GM21529 (cell line): ENCODE data around the gene GPM6B.
A peak's percentile ranks its signal among the peaks of the same experiment; 100 is the strongest.

Experiments used
- ATAC-seq: cut with Tn5 transposase; IDR thresholded peaks from one replicate; pipeline ENCODE4 v1.9.1; 2021; ENCODE audit not compliant: unreplicated experiment

The GPM6B gene

GRCh38 chrX:13770013-13770535, 46.8 kb downstream of the GPM6B start:
- no peak for ATAC-seq

GRCh38 chrX:13768939-13769338, 48.0 kb downstream of the GPM6B start:
- ATAC-seq = no peak

GRCh38 chrX:13764765-13765164, 52.1 kb downstream of the GPM6B start:
- no peak for ATAC-seq

- no peak for ATAC-seq
Observed at GRCh38 chrX:13764281-13764680, 52.6 kb downstream of the GPM6B start.

GRCh38 chrX:13763489-13763888, 53.4 kb downstream of the GPM6B start:
- no peak for ATAC-seq

- ATAC-seq = peak; percentile 73
Observed at GRCh38 chrX:13761606-13762414, 55.1 kb downstream of the GPM6B start.

GRCh38 chrX:13760426-13760825, 56.5 kb downstream of the GPM6B start:
- ATAC-seq = no peak

- ATAC-seq = peak; percentile 78
Observed at GRCh38 chrX:13759152-13759718, 57.7 kb downstream of the GPM6B start.

- ATAC-seq = no peak
Observed at GRCh38 chrX:13756381-13756780, 60.5 kb downstream of the GPM6B start.

- no peak for ATAC-seq
Observed at GRCh38 chrX:13755254-13755653, 61.6 kb downstream of the GPM6B start.

GRCh38 chrX:13754765-13755164, 62.1 kb downstream of the GPM6B start:
- ATAC-seq = no peak

- peak; percentile 77 for ATAC-seq
Observed at GRCh38 chrX:13752646-13753045, 64.2 kb downstream of the GPM6B start.

- no peak for ATAC-seq
Observed at GRCh38 chrX:13752141-13752540, 64.8 kb downstream of the GPM6B start.

GRCh38 chrX:13750812-13751211, 66.1 kb downstream of the GPM6B start:
- ATAC-seq = peak; percentile 60

- no peak for ATAC-seq
Observed at GRCh38 chrX:13750204-13750603, 66.7 kb downstream of the GPM6B start.

- ATAC-seq = no peak
Observed at GRCh38 chrX:13748486-13748885, 68.4 kb downstream of the GPM6B start.

GRCh38 chrX:13747836-13748235, 69.1 kb downstream of the GPM6B start:
- no peak for ATAC-seq

GRCh38 chrX:13742397-13743176, 74.3 kb downstream of the GPM6B start:
- peak; percentile 92 for ATAC-seq

- ATAC-seq = no peak
Observed at GRCh38 chrX:13741695-13742094, 75.2 kb downstream of the GPM6B start.

- ATAC-seq = peak; percentile 94
Observed at GRCh38 chrX:13734278-13735172, 82.4 kb downstream of the GPM6B start, which contains the start of the genes OFD1 and TRAPPC2. Gene OFD1, plus strand, starts transcription at chrX:13734748. Its CDS starts 324 bp downstream, at chrX:13735072. Gene TRAPPC2, minus strand, starts transcription at chrX:13734620. Its CDS starts 14,657 bp downstream, at chrX:13719963.
